SKM-1 treated with dmso at 0.1 percent for 144 hours (cell line): ENCODE results near the gene INSYN1.

ENCODE experiments used
- DNase-seq: peaks from one replicate; lab custom pipeline; 2025; ENCODE audit not compliant: unreplicated experiment; lab: John Stamatoyannopoulos, UW

Gene INSYN1

DNA sequence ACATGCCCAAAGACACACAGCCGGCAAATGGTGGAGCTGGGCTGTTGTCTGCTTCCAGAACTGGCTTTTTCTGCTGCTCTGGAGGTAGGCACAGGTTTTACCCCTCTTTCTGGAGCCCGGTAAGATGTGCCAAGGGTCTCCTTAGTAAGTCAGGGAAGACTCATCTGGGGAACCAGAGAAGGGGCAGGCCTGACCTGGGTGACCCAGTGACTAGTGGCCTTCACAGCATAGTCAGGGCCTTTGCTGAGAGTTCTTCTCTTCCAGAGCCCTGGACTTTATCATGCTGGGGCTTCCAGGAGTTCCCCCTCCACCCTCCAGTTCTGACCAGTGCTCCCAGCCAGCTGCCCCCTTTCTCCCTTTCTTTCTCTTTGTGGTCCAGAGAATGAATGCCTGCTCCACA, 65.8 kb downstream of the INSYN1 start:
- no peak for DNase-seq

DNA sequence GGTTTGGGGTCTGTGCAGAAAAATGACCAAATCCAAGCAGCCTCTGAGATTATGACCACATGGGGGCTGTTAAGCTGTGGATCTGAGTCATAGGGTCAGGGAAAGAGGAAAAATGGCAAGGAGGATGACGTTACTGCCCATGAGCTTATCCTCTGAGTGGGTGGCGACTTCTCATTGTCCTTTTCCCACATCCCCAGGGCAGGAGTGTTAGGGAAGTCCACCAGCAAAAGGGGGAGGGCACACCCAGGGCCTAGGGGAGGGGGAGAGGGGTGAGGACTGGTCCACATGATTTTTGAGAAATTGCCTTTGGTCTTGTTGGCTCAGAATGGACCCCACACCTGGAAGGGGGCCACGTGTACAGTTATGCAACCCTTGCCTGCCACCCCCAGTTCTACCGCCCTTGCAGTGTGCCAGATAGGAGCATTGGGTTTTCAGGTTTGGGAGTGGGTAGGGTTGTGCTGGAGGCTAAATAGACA, 66.3 kb downstream of the INSYN1 start:
- DNase-seq, result no peak

DNA sequence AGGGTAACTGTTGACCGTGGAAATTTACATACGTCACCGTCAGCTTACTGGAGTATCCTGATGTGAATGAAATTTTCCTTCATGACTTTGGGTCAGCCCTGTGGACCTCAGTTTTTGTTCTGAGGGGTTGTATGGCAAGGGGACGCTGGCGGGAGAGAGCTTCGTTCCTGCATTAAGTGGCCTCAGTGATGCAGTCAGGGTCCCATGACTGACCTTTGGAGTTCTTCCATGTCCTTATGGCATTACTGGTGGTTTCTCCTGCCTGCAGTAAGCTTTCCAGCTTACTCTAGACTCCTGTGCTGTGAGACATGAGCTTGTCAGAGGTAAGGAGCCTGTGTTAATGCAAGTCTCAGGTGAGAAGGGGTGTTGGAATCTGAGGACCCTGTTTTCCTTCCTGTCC, 67.2 kb downstream of the INSYN1 start:
- DNase-seq, result no peak
